ENCODE measurements around the gene FNDC8. TPM values are rescaled to one million over a fixed set of nuclear protein-coding genes. Genes with fewer than 3 reads are reported as not detected.

Gene FNDC8
- total and polyA plus RNA-seq, 9 of the 15 experiments (the other 6 are each of a cell fraction or from before 2014, with no cell fraction given): 0.04 TPM; not detected in 8

DNA sequence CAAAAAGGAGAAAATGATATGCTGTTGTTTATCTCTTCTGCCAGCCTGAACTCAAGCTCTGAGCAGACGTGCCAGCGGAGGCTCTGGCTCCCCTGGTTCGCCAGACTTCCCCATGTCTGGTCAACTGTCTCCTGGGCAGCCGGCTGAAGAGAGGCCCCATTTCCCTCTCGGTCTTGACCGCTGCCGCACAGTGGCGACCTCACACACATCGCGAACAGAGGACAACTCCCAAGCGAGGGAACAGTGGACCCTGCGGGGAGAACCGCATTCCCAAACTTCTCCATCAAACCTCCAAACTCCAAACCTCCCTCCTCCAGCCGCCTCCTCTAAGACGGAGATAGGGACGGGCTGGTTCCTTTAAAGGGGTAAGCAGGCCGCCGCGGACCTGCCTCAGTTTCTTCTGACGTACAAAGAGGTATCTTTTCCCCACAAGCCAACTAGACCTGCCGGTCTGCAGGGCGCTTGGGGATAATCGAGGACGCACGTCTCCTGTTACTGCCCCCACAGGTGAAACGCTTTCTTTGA is 33.0 kb upstream of the FNDC8 start (continued):
- TF ChIP-seq, protein P1, sequence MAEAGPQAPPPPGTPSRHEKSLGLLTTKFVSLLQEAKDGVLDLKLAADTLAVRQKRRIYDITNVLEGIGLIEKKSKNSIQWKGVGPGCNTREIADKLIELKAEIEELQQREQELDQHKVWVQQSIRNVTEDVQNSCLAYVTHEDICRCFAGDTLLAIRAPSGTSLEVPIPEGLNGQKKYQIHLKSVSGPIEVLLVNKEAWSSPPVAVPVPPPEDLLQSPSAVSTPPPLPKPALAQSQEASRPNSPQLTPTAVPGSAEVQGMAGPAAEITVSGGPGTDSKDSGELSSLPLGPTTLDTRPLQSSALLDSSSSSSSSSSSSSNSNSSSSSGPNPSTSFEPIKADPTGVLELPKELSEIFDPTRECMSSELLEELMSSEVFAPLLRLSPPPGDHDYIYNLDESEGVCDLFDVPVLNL (CRISPR knock-in tag; IDR thresholded peaks at IDR 0.05; ENCODE audit: low read depth): no peak
- TF ChIP-seq SRF (CRISPR knock-in tag; IDR thresholded peaks at IDR 0.05) (no peak), HSF4 (CRISPR knock-in tag; IDR thresholded peaks at IDR 0.05; ENCODE audit: borderline replicate concordance) (no peak), NELFE (IDR thresholded peaks at IDR 0.05; ENCODE audit: insufficient read depth, insufficient read length) (no peak), BRCA1 (IDR thresholded peaks at IDR 0.05) (no peak), BRCA1 (CRISPR knock-in tag; IDR thresholded peaks at IDR 0.05) (no peak), ZNF354B (CRISPR knock-in tag; IDR thresholded peaks at IDR 0.05) (no peak), ATF1 (CRISPR knock-in tag; IDR thresholded peaks at IDR 0.05) (no peak), ATF1 (tag; IDR thresholded peaks at IDR 0.05) (0 out of 2 replicates have a peak, but pooled peaks have one; percentile 29), ZNF347 (CRISPR knock-in tag; IDR thresholded peaks at IDR 0.05; ENCODE audit: low read depth) (no peak), FOXA3 (CRISPR knock-in tag; conservative IDR thresholded peaks at IDR 0.05 in 1 of 2, IDR thresholded peaks at IDR 0.05 in 1 of 2) (no peak), ESRRB (CRISPR knock-in tag; IDR thresholded peaks at IDR 0.05; ENCODE audit: borderline replicate concordance) (no peak), GTF2E2 (tag; IDR thresholded peaks at IDR 0.05) (no peak), SMARCE1 (IDR thresholded peaks at IDR 0.05) (no peak), KAT7 (CRISPR knock-in tag; IDR thresholded peaks at IDR 0.05; ENCODE audit: borderline replicate concordance) (no peak), ZC3H8 (IDR thresholded peaks at IDR 0.05) (no peak), BRD4 (IDR thresholded peaks at IDR 0.05) (0 out of 2 replicates have a peak, but pooled peaks have one; percentile 32), PRMT5 (CRISPR knock-in tag; IDR thresholded peaks at IDR 0.05) (no peak), SNIP1 (IDR thresholded peaks at IDR 0.05; ENCODE audit: low read depth) (no peak), HLTF (IDR thresholded peaks at IDR 0.05) (no peak), CTBP1 (IDR thresholded peaks at IDR 0.05; ENCODE audit: borderline replicate concordance) (peak; percentile 42; the same call in 1 of the 2 replicates), SMARCC2 (IDR thresholded peaks at IDR 0.05; ENCODE audit: low read depth) (peak; percentile 18; the same call in 1 of the 2 replicates)
- TF ChIP-seq, protein P2, sequence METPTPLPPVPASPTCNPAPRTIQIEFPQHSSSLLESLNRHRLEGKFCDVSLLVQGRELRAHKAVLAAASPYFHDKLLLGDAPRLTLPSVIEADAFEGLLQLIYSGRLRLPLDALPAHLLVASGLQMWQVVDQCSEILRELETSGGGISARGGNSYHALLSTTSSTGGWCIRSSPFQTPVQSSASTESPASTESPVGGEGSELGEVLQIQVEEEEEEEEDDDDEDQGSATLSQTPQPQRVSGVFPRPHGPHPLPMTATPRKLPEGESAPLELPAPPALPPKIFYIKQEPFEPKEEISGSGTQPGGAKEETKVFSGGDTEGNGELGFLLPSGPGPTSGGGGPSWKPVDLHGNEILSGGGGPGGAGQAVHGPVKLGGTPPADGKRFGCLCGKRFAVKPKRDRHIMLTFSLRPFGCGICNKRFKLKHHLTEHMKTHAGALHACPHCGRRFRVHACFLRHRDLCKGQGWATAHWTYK (CRISPR knock-in tag; IDR thresholded peaks at IDR 0.05): no peak
- TF ChIP-seq, protein P3, sequence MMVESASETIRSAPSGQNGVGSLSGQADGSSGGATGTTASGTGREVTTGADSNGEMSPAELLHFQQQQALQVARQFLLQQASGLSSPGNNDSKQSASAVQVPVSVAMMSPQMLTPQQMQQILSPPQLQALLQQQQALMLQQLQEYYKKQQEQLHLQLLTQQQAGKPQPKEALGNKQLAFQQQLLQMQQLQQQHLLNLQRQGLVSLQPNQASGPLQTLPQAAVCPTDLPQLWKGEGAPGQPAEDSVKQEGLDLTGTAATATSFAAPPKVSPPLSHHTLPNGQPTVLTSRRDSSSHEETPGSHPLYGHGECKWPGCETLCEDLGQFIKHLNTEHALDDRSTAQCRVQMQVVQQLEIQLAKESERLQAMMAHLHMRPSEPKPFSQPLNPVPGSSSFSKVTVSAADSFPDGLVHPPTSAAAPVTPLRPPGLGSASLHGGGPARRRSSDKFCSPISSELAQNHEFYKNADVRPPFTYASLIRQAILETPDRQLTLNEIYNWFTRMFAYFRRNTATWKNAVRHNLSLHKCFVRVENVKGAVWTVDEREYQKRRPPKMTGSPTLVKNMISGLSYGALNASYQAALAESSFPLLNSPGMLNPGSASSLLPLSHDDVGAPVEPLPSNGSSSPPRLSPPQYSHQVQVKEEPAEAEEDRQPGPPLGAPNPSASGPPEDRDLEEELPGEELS (CRISPR knock-in tag; IDR thresholded peaks at IDR 0.05; ENCODE audit: borderline replicate concordance): no peak
